Lung (tissue), 12 donors: ENCODE data around the gene SPATA31E1. TPM values are rescaled to one million over a fixed set of nuclear protein-coding genes. Genes with fewer than 3 reads are reported as not detected.

Experiments
- ATAC-seq: fragments of 200-7000 bp; cut with Tn5 transposase; one replicate; pipeline ENCODE4 v1.9.1; 2020; ENCODE audit warnings: moderate number of reproducible peaks; ENCODE audit not compliant: insufficient read depth, low FRiP score
- DNase-seq, 3 donors: peaks; one replicate each; pipeline ENCODE4 v3.0.0-alpha.2; 2013 to 2017
- H3K27ac ChIP-seq, 2 donors: one replicate each; pipeline ENCODE4 v1.5.1; 2013; ENCODE audit warnings: mild to moderate bottlenecking in 2 of 2, moderate library complexity in 2 of 2, control low read depth in 1 of 2, inconsistent platforms in 1 of 2, low read depth in 1 of 2, low read length in 1 of 2
- H3K27me3 ChIP-seq, 3 donors: one replicate each; pipeline ENCODE4 v1.5.1; 2013; ENCODE audit warnings: low read length in 2 of 3; ENCODE audit not compliant: control insufficient read depth in 3 of 3, insufficient read depth in 3 of 3
- H3K36me3 ChIP-seq, 4 donors: one replicate each; pipeline ENCODE4 v1.5.1; 2013; ENCODE audit warnings: low read length in 4 of 4, mild to moderate bottlenecking in 1 of 4, moderate library complexity in 1 of 4; ENCODE audit not compliant: control insufficient read depth in 4 of 4, insufficient read depth in 4 of 4
- H3K4me1 ChIP-seq, 5 donors: one replicate each; pipeline ENCODE4 v1.5.1; 2013; ENCODE audit warnings: low read length in 5 of 5, mild to moderate bottlenecking in 2 of 5, moderate library complexity in 1 of 5; ENCODE audit not compliant: control insufficient read depth in 5 of 5, insufficient read depth in 5 of 5
- H3K4me3 ChIP-seq: one replicate; pipeline ENCODE4 v1.5.1; 2013; ENCODE audit warnings: mild to moderate bottlenecking, control low read depth, moderate library complexity
- H3K9ac ChIP-seq, 2 donors: one replicate each; pipeline ENCODE4 v1.5.1; 2013; ENCODE audit warnings: low read length in 2 of 2, control low read depth in 1 of 2; ENCODE audit not compliant: insufficient read depth in 1 of 2
- H3K9me3 ChIP-seq, 4 donors: one replicate each; pipeline ENCODE4 v1.5.1; 2013; ENCODE audit warnings: low read length in 3 of 4, mild to moderate bottlenecking in 1 of 4, moderate library complexity in 1 of 4; ENCODE audit not compliant: control insufficient read depth in 4 of 4, insufficient read depth in 3 of 4
- CTCF ChIP-seq: IDR thresholded peaks from 2 replicates; pipeline ENCODE4 v1.5.1; 2012; ENCODE audit warnings: mild to moderate bottlenecking; ENCODE audit errors: control extremely low read depth, extremely low read depth
- WGBS, 2 donors: extraction: QIAGEN DNeasy Blood & Tissue Kit; methylation state at CpG; one replicate each; pipeline ENCODE4 v1.1.7; 2013; 5-methylcytosine and 5-hydroxymethylcytosine counted together
- polyA plus RNA-seq, 2 donors: library from polyadenylated mRNA; stranded (reverse); fragments of 200-250 nt; gene quantifications; one replicate each; pipeline ENCODE4 v1.2.1, GENCODE V29; 2013
- total RNA-seq, 2 donors: library from RNA; depleted of rRNA in 1 of 2; stranded (reverse); fragments of >200 nt in 1 of 2; gene quantifications; one replicate each; pipeline ENCODE4 v1.2.1, GENCODE V29; 2014 to 2021
- donor health status: control.
- donor health status: control.
- donor health status: Bipolar disorder and iron deficiency.
- donor health status: healthy.
- donor health status: DM: yes; HTN: yes; CAD: no.

Gene SPATA31E1
- total and polyA plus RNA-seq, 4 donors, result not detected

- TF ChIP-seq CTCF, result no peak
- Histone ChIP-seq H3K9me3 (no peaks in the 10 kb centered on the region), H3K27me3 (no peaks in the 10 kb centered on the region), H3K9ac (no peak overlapping the region), H3K27ac (no peak overlapping the region), H3K4me3 (no peak overlapping the region), H3K36me3 (no peaks in the 10 kb centered on the region), H3K4me1 (no peaks in the 10 kb centered on the region)
- DNase-seq (no peak), ATAC-seq (no peak)
- WGBS, 2 donors, result 73 to 80% methylated on average over 6 of the region's 6 CpGs
Observed at GRCh38 chr9:87888501-87888900, 5.8 kb downstream of the SPATA31E1 start.

- 91 to 93% methylated on average over 12 of the region's 12 CpGs for WGBS, 2 donors
- Histone ChIP-seq H3K27me3 (no peaks in the 10 kb centered on the region), H3K9ac (no peak overlapping the region), H3K9me3 (no peaks in the 10 kb centered on the region), H3K36me3 (no peaks in the 10 kb centered on the region), H3K4me1 (no peaks in the 10 kb centered on the region), H3K27ac (no peak overlapping the region), H3K4me3 (no peak overlapping the region)
- TF ChIP-seq CTCF, result no peak
- ATAC-seq, result no peak
- DNase-seq, result no peak
Observed at GRCh38 chr9:87889065-87889881, 6.6 kb downstream of the SPATA31E1 start.

GRCh38 chr9:87889882-87890252, 7.2 kb downstream of the SPATA31E1 start:
- Histone ChIP-seq H3K27ac (no peak overlapping the region), H3K4me1 (no peaks in the 10 kb centered on the region), H3K4me3 (no peak overlapping the region), H3K36me3 (no peaks in the 10 kb centered on the region), H3K9me3 (peaks cover 0 to 2% (median 0%) of the 10 kb centered on the region in 4 donors), H3K27me3 (no peaks in the 10 kb centered on the region), H3K9ac (no peak overlapping the region)
- WGBS, 2 donors, result 96 to 100% methylated on average over 4 of the region's 4 CpGs
- no peak for TF ChIP-seq CTCF
- no peak for ATAC-seq
- no peak for DNase-seq
